DOHH2 (cell line): ENCODE measurements around the gene TEX13B.

Source experiments
- H3F3A ChIP-seq: fragments of 200-600 bp; sonication (generic), shearing (Covaris generic); 2 replicates; pipeline ENCODE4 v1.6.0; 2016; ENCODE audit warnings: antibody characterized with exemption, mild to moderate bottlenecking; ENCODE audit not compliant: control insufficient read depth, insufficient read depth
- H3K27ac ChIP-seq: fragments of 200-600 bp; sonication (generic); 2 replicates; pipeline ENCODE4 v1.5.1; 2014; ENCODE audit warnings: low read depth, mild to moderate bottlenecking, low read length, moderate library complexity
- H3K27me3 ChIP-seq: fragments of 200-600 bp; sonication (generic); 2 replicates; pipeline ENCODE4 v1.6.1; 2014; ENCODE audit warnings: mild to moderate bottlenecking, low read length, mixed read lengths; ENCODE audit not compliant: control insufficient read depth
- H3K36me3 ChIP-seq: fragments of 200-600 bp; sonication (generic); 2 replicates; pipeline ENCODE4 v1.6.1; 2014; ENCODE audit warnings: mild to moderate bottlenecking, low read length, moderate library complexity, mixed read lengths; ENCODE audit not compliant: control insufficient read depth
- H3K4me1 ChIP-seq: fragments of 200-600 bp; sonication (generic); 2 replicates; pipeline ENCODE4 v1.6.1; 2014; ENCODE audit warnings: mild to moderate bottlenecking, low read length, mixed read lengths; ENCODE audit not compliant: control insufficient read depth
- H3K4me2 ChIP-seq: fragments of 200-600 bp; sonication (generic); 2 replicates; pipeline ENCODE4 v1.6.0; 2014; ENCODE audit warnings: mild to moderate bottlenecking, low read length, moderate library complexity
- H3K4me3 ChIP-seq: fragments of 200-600 bp; sonication (generic); 2 replicates; pipeline ENCODE4 v1.5.1; 2014; ENCODE audit warnings: mild to moderate bottlenecking, low read length, mixed read lengths
- H3K79me2 ChIP-seq: fragments of 200-600 bp; sonication (generic); 2 replicates; pipeline ENCODE4 v1.6.1; 2014; ENCODE audit warnings: mild to moderate bottlenecking, low read length, mixed read lengths; ENCODE audit not compliant: control insufficient read depth
- H3K9me2 ChIP-seq: fragments of 200-600 bp; sonication (generic); replicated peaks from 2 replicates; pipeline ENCODE4 v1.6.1; 2014; ENCODE audit warnings: mild to moderate bottlenecking, low read length, mixed read lengths; ENCODE audit not compliant: control insufficient read depth
- H3K9me3 ChIP-seq: fragments of 200-600 bp; sonication (generic); 2 replicates; pipeline ENCODE4 v1.6.1; 2014; ENCODE audit warnings: antibody characterized with exemption, low read length, mixed read lengths; ENCODE audit not compliant: control insufficient read depth, insufficient read depth
- H4K20me1 ChIP-seq: fragments of 200-600 bp; sonication (generic); 2 replicates; pipeline ENCODE4 v1.6.0; 2014; ENCODE audit warnings: low read depth, mild to moderate bottlenecking, antibody characterized with exemption, low read length, moderate library complexity; ENCODE audit not compliant: control insufficient read depth, insufficient read depth
- EZH2phosphoT487 ChIP-seq: fragments of 200-600 bp; sonication (generic); IDR thresholded peaks from 2 replicates; pipeline ENCODE4 v1.6.1; 2017; ENCODE audit warnings: borderline replicate concordance, mild to moderate bottlenecking, antibody characterized with exemption, low read length, moderate library complexity, mixed read lengths
- TF ChIP-seq, protein P1 (sequence below): fragments of 200-600 bp; sonication (generic); IDR thresholded peaks from one replicate; pipeline ENCODE4 v1.5.1; 2014; ENCODE audit warnings: antibody characterized with exemption, mild to moderate bottlenecking, low read depth, low read length; ENCODE audit not compliant: poor library complexity, severe bottlenecking

The TEX13B gene

DNA sequence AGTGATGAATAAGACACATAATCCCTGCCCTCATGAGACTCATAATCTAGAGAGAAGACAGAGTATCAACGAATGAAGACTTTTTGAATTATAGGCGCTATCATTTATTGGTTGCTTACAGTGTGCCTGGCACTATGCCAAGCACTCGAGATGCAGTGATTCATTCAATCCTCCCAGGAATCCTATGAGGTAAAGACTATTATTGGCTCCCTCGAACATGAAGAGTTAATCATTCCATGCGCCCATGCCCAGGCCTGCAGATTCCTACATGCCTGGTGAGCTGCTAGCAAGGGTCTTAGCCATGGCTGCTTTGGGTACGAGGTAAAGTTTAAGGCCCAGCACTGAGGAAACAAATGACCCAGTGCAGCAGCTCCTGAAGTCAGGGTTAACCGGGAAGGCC lies 47.0 kb downstream of the TEX13B start:
- Histone ChIP-seq H4K20me1 (no peaks in the 10 kb centered on the region), H3K36me3 (no peaks in the 10 kb centered on the region), H3K4me3 (no peak overlapping the region), H3K79me2 (no peaks in the 10 kb centered on the region), H3K9me3 (no peaks in the 10 kb centered on the region), H3K27ac (no peak overlapping the region), H3K4me1 (no peaks in the 10 kb centered on the region), H3K4me2 (no peak overlapping the region), H3F3A (no peaks in the 10 kb centered on the region), H3K27me3 (no peaks in the 10 kb centered on the region), H3K9me2 (no peaks in the 10 kb centered on the region)
- no peak for TF ChIP-seq EZH2phosphoT487
- TF ChIP-seq, protein P1, sequence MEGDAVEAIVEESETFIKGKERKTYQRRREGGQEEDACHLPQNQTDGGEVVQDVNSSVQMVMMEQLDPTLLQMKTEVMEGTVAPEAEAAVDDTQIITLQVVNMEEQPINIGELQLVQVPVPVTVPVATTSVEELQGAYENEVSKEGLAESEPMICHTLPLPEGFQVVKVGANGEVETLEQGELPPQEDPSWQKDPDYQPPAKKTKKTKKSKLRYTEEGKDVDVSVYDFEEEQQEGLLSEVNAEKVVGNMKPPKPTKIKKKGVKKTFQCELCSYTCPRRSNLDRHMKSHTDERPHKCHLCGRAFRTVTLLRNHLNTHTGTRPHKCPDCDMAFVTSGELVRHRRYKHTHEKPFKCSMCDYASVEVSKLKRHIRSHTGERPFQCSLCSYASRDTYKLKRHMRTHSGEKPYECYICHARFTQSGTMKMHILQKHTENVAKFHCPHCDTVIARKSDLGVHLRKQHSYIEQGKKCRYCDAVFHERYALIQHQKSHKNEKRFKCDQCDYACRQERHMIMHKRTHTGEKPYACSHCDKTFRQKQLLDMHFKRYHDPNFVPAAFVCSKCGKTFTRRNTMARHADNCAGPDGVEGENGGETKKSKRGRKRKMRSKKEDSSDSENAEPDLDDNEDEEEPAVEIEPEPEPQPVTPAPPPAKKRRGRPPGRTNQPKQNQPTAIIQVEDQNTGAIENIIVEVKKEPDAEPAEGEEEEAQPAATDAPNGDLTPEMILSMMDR = no peak

DNA sequence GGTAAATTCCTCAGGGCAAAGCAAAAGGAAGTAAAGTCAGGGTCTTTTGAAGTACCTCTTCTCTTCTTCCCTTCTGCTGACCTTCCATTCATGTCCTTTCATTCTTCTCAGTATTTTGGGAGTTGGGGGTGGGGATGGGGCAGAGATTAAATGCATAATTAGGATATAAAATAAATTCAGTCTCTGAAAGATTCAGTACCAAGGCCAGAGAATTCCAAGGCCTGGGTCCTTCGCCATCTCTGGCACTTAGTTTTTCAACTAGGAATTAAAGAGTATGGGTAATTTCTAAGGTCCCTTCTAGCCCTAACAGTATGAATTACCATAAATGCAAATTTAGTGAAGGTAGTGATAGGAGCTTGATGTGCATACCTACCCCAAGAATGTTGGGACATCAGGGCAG lies 47.9 kb downstream of the TEX13B start:
- Histone ChIP-seq H3F3A (no peaks in the 10 kb centered on the region), H3K27me3 (no peaks in the 10 kb centered on the region), H3K4me3 (no peak overlapping the region), H3K27ac (no peak overlapping the region), H3K9me2 (no peaks in the 10 kb centered on the region), H4K20me1 (no peaks in the 10 kb centered on the region), H3K4me2 (no peak overlapping the region), H3K36me3 (no peaks in the 10 kb centered on the region), H3K79me2 (no peaks in the 10 kb centered on the region), H3K9me3 (no peaks in the 10 kb centered on the region), H3K4me1 (no peaks in the 10 kb centered on the region)
- no peak for TF ChIP-seq EZH2phosphoT487
- TF ChIP-seq, protein P1 = no peak
